K562 (cell line): ENCODE data around the gene PAF1. TPM values are rescaled to one million over a fixed set of nuclear protein-coding genes. Genes with fewer than 3 reads are reported as not detected.
A peak's percentile ranks its signal among the peaks of the same experiment; 100 is the strongest.

Source experiments
- ATF2 ChIP-seq: sonication (generic); formaldehyde crosslinking; IDR thresholded peaks from 2 replicates; pipeline ENCODE4 v1.8.1; 2022; ENCODE audit warnings: missing genetic modification reagents
- ATF7 ChIP-seq: fragments of 450-650 bp; IDR thresholded peaks from 2 replicates; pipeline ENCODE4 v1.7.1; 2014; ENCODE audit warnings: mild to moderate bottlenecking, moderate library complexity
- CREB3L1 ChIP-seq: fragments of 450-650 bp; IDR thresholded peaks from 2 replicates; pipeline ENCODE4 v1.6.1; 2014; ENCODE audit warnings: low read depth, mild to moderate bottlenecking, moderate library complexity, borderline replicate concordance
- ELK1 ChIP-seq: sonication (generic); formaldehyde crosslinking; IDR thresholded peaks from 2 replicates; pipeline ENCODE4 v1.8.1; 2022; ENCODE audit warnings: missing genetic modification reagents
- IRF9 ChIP-seq: fragments of 450-650 bp; IDR thresholded peaks from 2 replicates; pipeline ENCODE4 v1.6.1; 2016; ENCODE audit warnings: missing biosample characterization, missing genetic modification characterization
- KDM5B ChIP-seq: fragments of 200-600 bp; sonication (generic); IDR thresholded peaks from 2 replicates; pipeline ENCODE4 v1.6.1; 2012; ENCODE audit warnings: low read depth, mild to moderate bottlenecking, moderate library complexity, low read length, control low read depth, inconsistent platforms; ENCODE audit not compliant: insufficient replicate concordance
- MBD2 ChIP-seq: sonication (generic); IDR thresholded peaks from 2 replicates; pipeline ENCODE4 v1.6.1; 2016; ENCODE audit warnings: low read depth, borderline replicate concordance
- MYNN ChIP-seq, 2 experiments: sonication (generic); formaldehyde crosslinking in 1 of 2; IDR thresholded peaks; 2 replicates each; pipeline versions ENCODE4 v1.5.0 to v1.6.1; 2016 to 2020; ENCODE audit warnings: antibody characterized with exemption in 1 of 2, missing genetic modification reagents in 1 of 2
- NFE2 ChIP-seq: IDR thresholded peaks from 2 replicates; pipeline ENCODE4 v1.6.1; 2014; ENCODE audit warnings: antibody characterized with exemption, low read depth
- NFIX ChIP-seq: fragments of 250-450 bp; sonication (Bioruptor Pico); IDR thresholded peaks from 2 replicates; pipeline ENCODE4 v1.4.0; 2020; ENCODE audit warnings: low read depth, mild to moderate bottlenecking, moderate library complexity
- SETDB1 ChIP-seq: IDR thresholded peaks from one replicate; pipeline ENCODE4 v1.6.1; 2012; ENCODE audit warnings: low read length, control low read depth, inconsistent platforms
- SRSF3 ChIP-seq: fragments of 200-400 bp; formaldehyde crosslinking; IDR thresholded peaks from 2 replicates; pipeline ENCODE4 v1.6.1; 2016; ENCODE audit warnings: mild to moderate bottlenecking, low read length, moderate library complexity; ENCODE audit not compliant: insufficient read depth
- TEAD2 ChIP-seq: fragments of 450-650 bp; IDR thresholded peaks from 2 replicates; pipeline ENCODE4 v1.6.1; 2016; ENCODE audit warnings: missing genetic modification characterization, control low read depth, missing compliant biosample characterization
- ZBTB17 ChIP-seq: fragments of 450-650 bp; formaldehyde crosslinking; IDR thresholded peaks from 2 replicates; pipeline ENCODE4 v1.4.0; 2020; ENCODE audit warnings: mild to moderate bottlenecking
- ZFP30 ChIP-seq: fragments of 250-450 bp; sonication (Bioruptor Pico); IDR thresholded peaks from 2 replicates; pipeline ENCODE4 v1.8.0; 2022; ENCODE audit warnings: moderate library complexity, mild to moderate bottlenecking, inconsistent platforms, borderline replicate concordance
- ZNF124 ChIP-seq: sonication (generic); formaldehyde crosslinking; IDR thresholded peaks from 2 replicates; pipeline ENCODE4 v1.8.1; 2022; ENCODE audit warnings: missing genetic modification reagents
- ZNF143 ChIP-seq: sonication (generic); formaldehyde crosslinking; IDR thresholded peaks from 2 replicates; pipeline ENCODE4 v1.9.0; 2022; ENCODE audit warnings: mild to moderate bottlenecking, missing genetic modification reagents
- ZNF146 ChIP-seq: IDR thresholded peaks from one replicate; pipeline ENCODE4 v1.6.1; 2018; ENCODE audit warnings: missing compliant biosample characterization; ENCODE audit not compliant: unreplicated experiment
- ZNF23 ChIP-seq: fragments of 250-450 bp; sonication (Bioruptor Pico); IDR thresholded peaks from 2 replicates; pipeline ENCODE4 v1.4.0; 2020; ENCODE audit warnings: mild to moderate bottlenecking
- ZNF408 ChIP-seq: fragments of 250-450 bp; sonication (Bioruptor Pico); IDR thresholded peaks from 2 replicates; pipeline ENCODE4 v1.4.0; 2020; ENCODE audit warnings: low read depth, mild to moderate bottlenecking, moderate library complexity
- ZNF436 ChIP-seq: fragments of 250-450, 450-650 bp; sonication (Bioruptor Pico); formaldehyde crosslinking; IDR thresholded peaks from 2 replicates; pipeline ENCODE4 v1.7.0; 2020; ENCODE audit warnings: mild to moderate bottlenecking
- ZNF785 ChIP-seq: fragments of 250-450 bp; sonication (Bioruptor Pico); IDR thresholded peaks from 2 replicates; pipeline ENCODE4 v1.4.0; 2020; ENCODE audit warnings: mild to moderate bottlenecking
- polyA plus RNA-seq, 8 experiments: library from polyadenylated mRNA; depleted of rRNA in 4 of 8; stranded (reverse) in 5 of 8; unstranded in 3 of 8; fragments of >200 nt; fragmentation: Nextera tagmentation in 2 of 8; fragmentation: Illumina TruSeq in 1 of 8; extraction: Ambion mirVana in 2 of 8; extraction: Trizol in 1 of 8; gene quantifications; 2 replicates each; pipeline versions ENCODE4 v1.2.1 to v1.2.3, GENCODE V29; 2011 to 2014; ENCODE audit warnings: inconsistent platforms in 1 of 8, missing spikeins in 1 of 8
- total RNA-seq, 7 experiments: library from RNA; depleted of rRNA in 6 of 7; stranded (reverse); fragments of >200 nt in 6 of 7; fragmentation: Illumina TruSeq in 2 of 7; extraction: Trizol in 2 of 7; gene quantifications; 2 replicates each; pipeline versions ENCODE4 v1.2.1 to v1.2.3, GENCODE V29; 2011 to 2021; ENCODE audit warnings: low replicate concordance in 1 of 7
- TF ChIP-seq, protein P1 (sequence below): fragments of 250-450 bp; sonication (Bioruptor Pico); IDR thresholded peaks from 2 replicates; pipeline ENCODE4 v1.8.0; 2021; ENCODE audit warnings: borderline replicate concordance, mild to moderate bottlenecking, moderate library complexity; ENCODE audit not compliant: poor library complexity, severe bottlenecking

Gene PAF1
- total and polyA plus RNA-seq, 9 of the 15 experiments (the other 6 are each of a cell fraction or from before 2014, with no cell fraction given), result 1.5 to 45.0 (median 33.8) TPM

GRCh38 chr19:39435499-39436349 lies 44.8 kb upstream of the PAF1 start, which contains the start of gene RPS16 (continued):
- TF ChIP-seq ZNF143 (CRISPR knock-in tag), result 0 out of 2 replicates have a peak, but pooled peaks have one; percentile 17
- TF ChIP-seq, protein P1, sequence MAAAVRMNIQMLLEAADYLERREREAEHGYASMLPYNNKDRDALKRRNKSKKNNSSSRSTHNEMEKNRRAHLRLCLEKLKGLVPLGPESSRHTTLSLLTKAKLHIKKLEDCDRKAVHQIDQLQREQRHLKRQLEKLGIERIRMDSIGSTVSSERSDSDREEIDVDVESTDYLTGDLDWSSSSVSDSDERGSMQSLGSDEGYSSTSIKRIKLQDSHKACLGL (CRISPR knock-in tag), result peak; percentile 60
- TF ChIP-seq NFIX (CRISPR knock-in tag), result no peak
- no peak for TF ChIP-seq ZNF408
- TF ChIP-seq ATF7, result peak; percentile 85
- no peak for TF ChIP-seq NFE2
- no peak for TF ChIP-seq ATF2 (CRISPR knock-in tag)
- no peak for TF ChIP-seq SETDB1
- TF ChIP-seq KDM5B, result peak; percentile 99
- 0 out of 2 replicates have a peak, but pooled peaks have one; percentile 31 for TF ChIP-seq CREB3L1
- TF ChIP-seq ZNF785, result no peak
- TF ChIP-seq MBD2, result peak; percentile 92
- no peak for TF ChIP-seq SRSF3
- no peak for TF ChIP-seq IRF9
- TF ChIP-seq TEAD2 (tag), result no peak
- TF ChIP-seq ZFP30 (CRISPR knock-in tag), result no peak
- no peak for TF ChIP-seq MYNN (IDR thresholded peaks at IDR 0.05)
- no peak for TF ChIP-seq MYNN (CRISPR knock-in tag; IDR thresholded peaks at IDR 0.05)
- TF ChIP-seq ZNF436 (CRISPR knock-in tag), result no peak
- TF ChIP-seq ZBTB17 (CRISPR knock-in tag), result no peak
- TF ChIP-seq ZNF23, result no peak
- TF ChIP-seq ZNF146 (CRISPR knock-in tag), result no peak
- TF ChIP-seq ZNF124 (CRISPR knock-in tag), result no peak
- no peak for TF ChIP-seq ELK1 (CRISPR knock-in tag)
